GM23338 (cell line): Measurements from ENCODE around the gene POLD3. TPM values are rescaled to one million over a fixed set of nuclear protein-coding genes. Genes with fewer than 3 reads are reported as not detected.

ENCODE experiments used
- ATAC-seq: fragments of 200-7000 bp; cut with Tn5 transposase; 3 replicates; pipeline ENCODE4 v1.9.1; 2020
- DNase-seq: peaks from one replicate; pipeline ENCODE4 v3.0.0-alpha.2; 2015; ENCODE audit warnings: low spot score
- H2AFZ ChIP-seq: fragments of 200-600 bp; sonication (generic); 2 replicates; pipeline ENCODE4 v1.8.0; 2016; ENCODE audit warnings: antibody characterized with exemption, mild to moderate bottlenecking, moderate library complexity
- H3F3A ChIP-seq: fragments of 200-600 bp; sonication (generic); replicated peaks from 2 replicates; pipeline ENCODE4 v1.8.0; 2017; ENCODE audit warnings: antibody characterized with exemption, mixed run types, low read depth
- H3K27ac ChIP-seq: fragments of 200-600 bp; sonication (generic); 2 replicates; pipeline ENCODE4 v1.6.1; 2016; ENCODE audit warnings: low read depth
- H3K27me3 ChIP-seq: fragments of 200-600 bp; sonication (generic); 2 replicates; pipeline ENCODE4 v1.8.0; 2016; ENCODE audit warnings: mild to moderate bottlenecking, mixed run types, moderate library complexity; ENCODE audit not compliant: insufficient read depth
- H3K36me3 ChIP-seq: fragments of 200-600 bp; sonication (generic); 2 replicates; pipeline ENCODE4 v1.8.0; 2016; ENCODE audit warnings: mild to moderate bottlenecking; ENCODE audit not compliant: insufficient read depth
- H3K4me1 ChIP-seq: fragments of 200-600 bp; sonication (generic); 2 replicates; pipeline ENCODE4 v1.8.0; 2016; ENCODE audit warnings: mild to moderate bottlenecking, moderate library complexity; ENCODE audit not compliant: insufficient read depth
- H3K4me2 ChIP-seq: fragments of 200-600 bp; sonication (generic); 2 replicates; pipeline ENCODE4 v1.7.1; 2017; ENCODE audit warnings: mixed run types
- H3K4me3 ChIP-seq: fragments of 200-600 bp; sonication (generic); 2 replicates; pipeline ENCODE4 v1.6.1; 2016; ENCODE audit warnings: mixed run types
- H3K79me2 ChIP-seq: fragments of 200-600 bp; sonication (generic); replicated peaks from 2 replicates; pipeline ENCODE4 v1.8.0; 2017; ENCODE audit warnings: mild to moderate bottlenecking; ENCODE audit not compliant: insufficient read depth
- H3K9me2 ChIP-seq: fragments of 200-600 bp; sonication (generic); 2 replicates; pipeline ENCODE4 v1.8.0; 2017; ENCODE audit not compliant: insufficient read depth
- H4K20me1 ChIP-seq: fragments of 200-600 bp; sonication (generic); replicated peaks from 2 replicates; pipeline ENCODE4 v1.8.0; 2017; ENCODE audit warnings: mild to moderate bottlenecking; ENCODE audit not compliant: insufficient read depth
- H3K27ac Mint-ChIP-seq: 2 replicates; pipeline ENCODE4 v1.8.0; 2020; ENCODE audit warnings: inconsistent platforms, mild to moderate bottlenecking, moderate library complexity, mixed read lengths
- H3K27me3 Mint-ChIP-seq: 3 replicates; pipeline ENCODE4 v1.8.0; 2022; ENCODE audit warnings: low read depth, mild to moderate bottlenecking, moderate library complexity, mixed read lengths, inconsistent platforms; ENCODE audit not compliant: insufficient read depth, poor library complexity
- H3K36me3 Mint-ChIP-seq: 3 replicates; pipeline ENCODE4 v1.8.0; 2021; ENCODE audit warnings: low read depth, mild to moderate bottlenecking, inconsistent platforms, moderate library complexity, mixed read lengths
- H3K4me1 Mint-ChIP-seq: 3 replicates; pipeline ENCODE4 v1.8.0; 2020; ENCODE audit warnings: mild to moderate bottlenecking, inconsistent platforms, mixed read lengths
- H3K4me3 Mint-ChIP-seq: 3 replicates; pipeline ENCODE4 v1.8.0; 2021; ENCODE audit warnings: moderate library complexity, mild to moderate bottlenecking, inconsistent platforms, mixed read lengths
- H3K9me3 Mint-ChIP-seq: 3 replicates; pipeline ENCODE4 v1.8.0; 2020; ENCODE audit warnings: moderate library complexity, mild to moderate bottlenecking, inconsistent platforms, mixed read lengths
- CREB1 ChIP-seq: fragments of 250-450 bp; sonication (Bioruptor Pico); IDR thresholded peaks from 2 replicates; pipeline ENCODE4 v1.5.0; 2020; ENCODE audit warnings: low read depth, mild to moderate bottlenecking, moderate library complexity
- CTCF ChIP-seq, 2 experiments: fragments of 200-600 bp in 1 of 2; sonication (generic) in 1 of 2; conservative IDR thresholded peaks; 2 replicates each; pipeline versions ENCODE4 v1.5.1 to v1.6.1; 2016 to 2017; ENCODE audit warnings: antibody characterized with exemption in 2 of 2, low read depth in 2 of 2, mild to moderate bottlenecking in 2 of 2, moderate library complexity in 1 of 2
- ETS1 ChIP-seq: IDR thresholded peaks from 2 replicates; pipeline ENCODE4 v1.6.1; 2016; ENCODE audit warnings: antibody characterized with exemption
- EZH2 ChIP-seq: fragments of 200-600 bp; sonication (generic); IDR thresholded peaks from one replicate; pipeline ENCODE4 v1.8.0; 2017; ENCODE audit warnings: antibody characterized with exemption, mild to moderate bottlenecking, low read depth; ENCODE audit not compliant: unreplicated experiment
- JUNB ChIP-seq: IDR thresholded peaks from one replicate; pipeline ENCODE4 v1.6.1; 2016; ENCODE audit warnings: antibody characterized with exemption; ENCODE audit not compliant: unreplicated experiment
- POLR2AphosphoS5 ChIP-seq: IDR thresholded peaks from 2 replicates; pipeline ENCODE4 v1.6.1; 2016; ENCODE audit warnings: antibody characterized with exemption, low read depth
- STAT1 ChIP-seq: IDR thresholded peaks from one replicate; pipeline ENCODE4 v1.6.1; 2016; ENCODE audit warnings: antibody characterized with exemption; ENCODE audit not compliant: unreplicated experiment
- polyA plus RNA-seq: library from polyadenylated mRNA; unstranded; fragments of >200 nt; fragmentation: Nextera tagmentation; extraction: Ambion mirVana; gene quantifications from 2 replicates; pipeline ENCODE4 v1.2.1, GENCODE V29; 2016
- total RNA-seq: library from RNA; depleted of rRNA; stranded (reverse); fragments of >200 nt; shearing (Covaris generic); gene quantifications from 2 replicates; pipeline ENCODE4 v1.2.3, GENCODE V29; 2014
- TF ChIP-seq, protein P1 (sequence below): IDR thresholded peaks from one replicate; pipeline ENCODE4 v1.6.1; 2018; ENCODE audit warnings: antibody characterized with exemption; ENCODE audit not compliant: unreplicated experiment

The POLD3 gene
- total and polyA plus RNA-seq, 2 experiments from 2014 or later, result 21.9 to 50.1 TPM

- no peak for TF ChIP-seq STAT1
- TF ChIP-seq ETS1, result no peak
- TF ChIP-seq POLR2AphosphoS5, result no peak
- TF ChIP-seq CREB1, result no peak
- no peak for TF ChIP-seq JUNB
- TF ChIP-seq, protein P1, sequence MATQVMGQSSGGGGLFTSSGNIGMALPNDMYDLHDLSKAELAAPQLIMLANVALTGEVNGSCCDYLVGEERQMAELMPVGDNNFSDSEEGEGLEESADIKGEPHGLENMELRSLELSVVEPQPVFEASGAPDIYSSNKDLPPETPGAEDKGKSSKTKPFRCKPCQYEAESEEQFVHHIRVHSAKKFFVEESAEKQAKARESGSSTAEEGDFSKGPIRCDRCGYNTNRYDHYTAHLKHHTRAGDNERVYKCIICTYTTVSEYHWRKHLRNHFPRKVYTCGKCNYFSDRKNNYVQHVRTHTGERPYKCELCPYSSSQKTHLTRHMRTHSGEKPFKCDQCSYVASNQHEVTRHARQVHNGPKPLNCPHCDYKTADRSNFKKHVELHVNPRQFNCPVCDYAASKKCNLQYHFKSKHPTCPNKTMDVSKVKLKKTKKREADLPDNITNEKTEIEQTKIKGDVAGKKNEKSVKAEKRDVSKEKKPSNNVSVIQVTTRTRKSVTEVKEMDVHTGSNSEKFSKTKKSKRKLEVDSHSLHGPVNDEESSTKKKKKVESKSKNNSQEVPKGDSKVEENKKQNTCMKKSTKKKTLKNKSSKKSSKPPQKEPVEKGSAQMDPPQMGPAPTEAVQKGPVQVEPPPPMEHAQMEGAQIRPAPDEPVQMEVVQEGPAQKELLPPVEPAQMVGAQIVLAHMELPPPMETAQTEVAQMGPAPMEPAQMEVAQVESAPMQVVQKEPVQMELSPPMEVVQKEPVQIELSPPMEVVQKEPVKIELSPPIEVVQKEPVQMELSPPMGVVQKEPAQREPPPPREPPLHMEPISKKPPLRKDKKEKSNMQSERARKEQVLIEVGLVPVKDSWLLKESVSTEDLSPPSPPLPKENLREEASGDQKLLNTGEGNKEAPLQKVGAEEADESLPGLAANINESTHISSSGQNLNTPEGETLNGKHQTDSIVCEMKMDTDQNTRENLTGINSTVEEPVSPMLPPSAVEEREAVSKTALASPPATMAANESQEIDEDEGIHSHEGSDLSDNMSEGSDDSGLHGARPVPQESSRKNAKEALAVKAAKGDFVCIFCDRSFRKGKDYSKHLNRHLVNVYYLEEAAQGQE, result no peak
- TF ChIP-seq EZH2, result no peak
- TF ChIP-seq CTCF (conservative IDR thresholded peaks at IDR 0.05; ENCODE audit: low read depth in 2 of 2), result no peak
Observed at GRCh38 chr11:74615988-74616387, 23.6 kb downstream of the POLD3 start (continued).

- Mint-ChIP-seq H3K27me3 (peaks cover under 1% of the 10 kb centered on the region), H3K4me1 (no peaks in the 10 kb centered on the region), H3K27ac (no peak overlapping the region), H3K36me3 (peaks cover 43% of the 10 kb centered on the region), H3K9me3 (no peaks in the 10 kb centered on the region), H3K4me3 (no peak overlapping the region)
- no peak for ATAC-seq
- Histone ChIP-seq H3K4me2 (no peak overlapping the region), H3K36me3 (peaks cover 7% of the 10 kb centered on the region; the same call in 1 of the 2 replicates), H4K20me1 (peaks cover under 1% of the 10 kb centered on the region), H3K27ac (no peak overlapping the region), H3K9me2 (no peaks in the 10 kb centered on the region), H2AFZ (no peak overlapping the region), H3K79me2 (no peaks in the 10 kb centered on the region), H3K4me3 (no peak overlapping the region), H3F3A (no peaks in the 10 kb centered on the region), H3K27me3 (no peaks in the 10 kb centered on the region), H3K4me1 (no peaks in the 10 kb centered on the region)
- DNase-seq, result no peak
- no peak for TF ChIP-seq CREB1
Observed at GRCh38 chr11:74620531-74620930, 28.1 kb downstream of the POLD3 start.
